Neural cell (in vitro differentiated cells): ENCODE measurements around the gene SLC22A3. TPM values are rescaled to one million over a fixed set of nuclear protein-coding genes. Genes with fewer than 3 reads are reported as not detected.

Source experiments
- H2AFZ ChIP-seq: fragments of 200-600, 300-800 bp; sonication (generic), shearing (Covaris generic); 2 replicates; pipeline ENCODE4 v1.6.0; 2014; ENCODE audit warnings: low read depth, mild to moderate bottlenecking, antibody characterized with exemption, low read length, moderate library complexity
- H3F3A ChIP-seq: fragments of 200-600 bp; shearing (Covaris generic); 2 replicates; pipeline ENCODE4 v1.6.1; 2016; ENCODE audit warnings: mild to moderate bottlenecking, moderate library complexity, mixed read lengths, antibody characterized with exemption, low read length; ENCODE audit not compliant: insufficient read depth, poor library complexity, severe bottlenecking
- H3K27ac ChIP-seq: fragments of 200-600, 300-800 bp; sonication (generic), shearing (Covaris generic); 2 replicates; pipeline ENCODE4 v1.5.1; 2014; ENCODE audit warnings: mild to moderate bottlenecking, low read length, moderate library complexity
- H3K27me3 ChIP-seq: fragments of 300-800, 200-600 bp; sonication (generic), shearing (Covaris generic); 2 replicates; pipeline ENCODE4 v1.6.0; 2014; ENCODE audit warnings: mild to moderate bottlenecking, low read depth, low read length, moderate library complexity; ENCODE audit not compliant: insufficient read depth
- H3K36me3 ChIP-seq: fragments of 300-800, 200-600 bp; sonication (generic), shearing (Covaris generic); 2 replicates; pipeline ENCODE4 v1.5.1; 2014; ENCODE audit warnings: mild to moderate bottlenecking, antibody characterized with exemption, low read length, moderate library complexity; ENCODE audit not compliant: insufficient read depth
- H3K4me2 ChIP-seq: fragments of 300-800, 200-600 bp; sonication (generic), shearing (Covaris generic); 2 replicates; pipeline ENCODE4 v1.6.0; 2014; ENCODE audit warnings: mild to moderate bottlenecking, low read length
- H3K4me3 ChIP-seq: fragments of 300-800, 200-600 bp; sonication (generic), shearing (Covaris generic); 2 replicates; pipeline ENCODE4 v1.5.1; 2014; ENCODE audit warnings: mild to moderate bottlenecking, low read length, moderate library complexity
- H3K79me2 ChIP-seq: fragments of 200-600 bp; shearing (Covaris generic); replicated peaks from 2 replicates; pipeline ENCODE4 v1.6.0; 2014; ENCODE audit warnings: mild to moderate bottlenecking, low read length, moderate library complexity; ENCODE audit not compliant: insufficient read depth
- H3K9ac ChIP-seq: fragments of 300-800, 200-600 bp; sonication (generic), shearing (Covaris generic); 2 replicates; pipeline ENCODE4 v1.6.1; 2016; ENCODE audit warnings: mild to moderate bottlenecking, low read length, mixed read lengths
- H3K9me2 ChIP-seq: fragments of 200-600 bp; shearing (Covaris generic); 2 replicates; pipeline ENCODE4 v1.6.1; 2016; ENCODE audit warnings: mild to moderate bottlenecking, low read length, mixed read lengths; ENCODE audit not compliant: insufficient read depth
- H3K9me3 ChIP-seq: fragments of 200-600, 300-800 bp; sonication (generic), shearing (Covaris generic); 2 replicates; pipeline ENCODE4 v1.6.1; 2016; ENCODE audit warnings: mild to moderate bottlenecking, mixed run types, low read length, moderate library complexity, mixed read lengths
- H4K20me1 ChIP-seq: fragments of 200-600 bp; shearing (Covaris generic); 2 replicates; pipeline ENCODE4 v1.6.1; 2016; ENCODE audit warnings: mild to moderate bottlenecking, mixed run types; ENCODE audit not compliant: insufficient read depth
- CTCF ChIP-seq: fragments of 450-650 bp; IDR thresholded peaks from 2 replicates; pipeline ENCODE4 v1.5.1; 2014; ENCODE audit warnings: antibody characterized with exemption, mild to moderate bottlenecking, moderate library complexity; ENCODE audit not compliant: poor library complexity, severe bottlenecking
- EZH2 ChIP-seq: fragments of 200-600, 300-800 bp; shearing (Covaris generic), sonication (generic); IDR thresholded peaks from 2 replicates; pipeline ENCODE4 v1.6.1; 2014; ENCODE audit warnings: antibody characterized with exemption, low read length, borderline replicate concordance, mild to moderate bottlenecking; ENCODE audit not compliant: insufficient read depth, poor library complexity, severe bottlenecking
- POLR2AphosphoS5 ChIP-seq: IDR thresholded peaks from 2 replicates; pipeline ENCODE4 v1.6.1; 2012
- RAD21 ChIP-seq: fragments of 450-650 bp; conservative IDR thresholded peaks from 2 replicates; pipeline ENCODE4 v1.6.1; 2014; ENCODE audit warnings: antibody characterized with exemption, mild to moderate bottlenecking, moderate library complexity
- REST ChIP-seq: IDR thresholded peaks from 2 replicates; pipeline ENCODE4 v1.6.1; 2012; ENCODE audit warnings: borderline replicate concordance
- SMC3 ChIP-seq: fragments of 450-650 bp; conservative IDR thresholded peaks from 2 replicates; pipeline ENCODE4 v1.6.1; 2014; ENCODE audit warnings: antibody characterized with exemption, mild to moderate bottlenecking, moderate library complexity; ENCODE audit not compliant: poor library complexity
- TAF1 ChIP-seq: IDR thresholded peaks from 2 replicates; pipeline ENCODE4 v1.6.1; 2012; ENCODE audit warnings: low read depth
- polyA plus RNA-seq: library from polyadenylated mRNA; depleted of rRNA; stranded (reverse); fragments of >200 nt; gene quantifications from 2 replicates; pipeline ENCODE4 v1.2.3, GENCODE V29; 2014

SLC22A3 gene
- polyA plus RNA-seq, 1 donor from 2014 or later: not detected

DNA sequence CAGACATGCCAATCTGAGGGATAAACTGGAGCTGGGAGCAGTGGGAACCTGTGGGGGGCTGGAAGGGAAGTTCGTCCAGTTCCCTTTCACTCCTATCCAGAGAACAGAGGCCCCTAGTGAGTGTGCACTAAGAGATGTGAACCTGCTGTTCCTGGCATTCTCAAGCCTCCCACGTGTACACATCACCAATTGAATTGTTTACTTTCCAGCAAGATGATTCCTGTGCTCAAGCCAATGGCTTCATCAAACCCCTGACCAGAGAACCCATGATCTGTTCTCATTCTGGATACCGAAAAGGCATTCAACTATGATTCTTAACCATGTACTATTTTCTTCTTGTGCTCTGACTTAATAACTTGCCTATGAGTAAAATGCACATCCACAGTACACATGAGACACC lies 10.2 kb upstream of the SLC22A3 start:
- Histone ChIP-seq H2AFZ (no peak overlapping the region), H3F3A (no peaks in the 10 kb centered on the region), H3K27me3 (no peaks in the 10 kb centered on the region), H3K79me2 (no peaks in the 10 kb centered on the region), H3K9me2 (no peaks in the 10 kb centered on the region), H3K36me3 (no peaks in the 10 kb centered on the region), H3K9me3 (no peaks in the 10 kb centered on the region), H3K27ac (no peak overlapping the region), H3K4me2 (no peak overlapping the region), H4K20me1 (no peaks in the 10 kb centered on the region), H3K4me3 (no peak overlapping the region), H3K9ac (no peak overlapping the region)
- TF ChIP-seq CTCF (no peak), POLR2AphosphoS5 (no peak)

DNA sequence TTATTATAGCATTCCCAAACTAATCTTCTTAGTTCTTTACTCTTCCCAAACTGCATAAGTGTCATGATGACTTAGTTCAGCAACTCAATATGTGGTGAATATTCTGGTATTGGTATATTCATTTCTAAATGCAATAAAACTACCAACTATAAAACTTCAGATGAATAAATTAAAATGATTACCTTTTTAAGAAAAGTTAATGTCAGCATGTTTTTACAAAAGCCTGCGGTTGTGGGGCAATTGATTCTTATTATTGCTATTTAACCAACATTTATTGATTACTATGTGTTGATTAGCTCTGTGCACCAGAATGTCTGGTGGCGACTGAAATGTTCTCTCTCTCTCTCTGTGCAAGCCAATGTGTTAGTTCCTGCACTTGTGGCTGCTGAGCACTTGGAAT lies 5.0 kb upstream of the SLC22A3 start:
- Histone ChIP-seq H2AFZ (no peak overlapping the region), H3K9me3 (no peaks in the 10 kb centered on the region), H3K27ac (no peak overlapping the region), H3K36me3 (no peaks in the 10 kb centered on the region), H3K4me2 (no peak overlapping the region), H3K79me2 (no peaks in the 10 kb centered on the region), H3K9ac (no peak overlapping the region), H3F3A (no peaks in the 10 kb centered on the region), H3K4me3 (no peak overlapping the region), H3K27me3 (peaks cover 17% of the 10 kb centered on the region), H3K9me2 (no peaks in the 10 kb centered on the region), H4K20me1 (no peaks in the 10 kb centered on the region)
- TF ChIP-seq SMC3: no peak
- no peak for TF ChIP-seq EZH2
- TF ChIP-seq REST: no peak
- no peak for TF ChIP-seq RAD21
- TF ChIP-seq CTCF: no peak
- no peak for TF ChIP-seq TAF1
- no peak for TF ChIP-seq POLR2AphosphoS5
